K562 (cell line): ENCODE measurements around the gene PPAT. TPM values are rescaled to one million over a fixed set of nuclear protein-coding genes. Genes with fewer than 3 reads are reported as not detected.

Experiments
- ATAC-seq: fragments of 200-7000 bp; cut with Tn5 transposase; 3 replicates; pipeline ENCODE4 v1.9.1; 2020; ENCODE audit warnings: moderate library complexity
- BruUV-seq: library from RNA; stranded (reverse); fragments of 400-500 nt; replicated peaks from 2 replicates; lab custom pipeline; 2021; lab: Mats Ljungman, UMichigan
- CTCF ChIA-PET: fragments of 300-600 bp; formaldehyde crosslinking; extraction: SDS; loops from one replicate; lab custom pipeline; 2021; ENCODE audit warnings: low intra/inter-chr PET ratio; lab: Yijun Ruan, JAX
- POLR2A ChIA-PET: fragments of 300-600, 350-650 bp; sonication (Branson Sonifier 250); formaldehyde crosslinking; extraction: SDS; loops from one replicate; lab custom pipeline; 2021; ENCODE audit warnings: antibody characterized with exemption, inconsistent platforms; lab: Yijun Ruan, JAX
- DNase-seq, 4 experiments: peaks; one replicate each; pipeline versions ENCODE4 v3.0.0 to v3.0.0-alpha.2; 2011 to 2018; ENCODE audit warnings: low spot score in 3 of 4, mixed read lengths in 3 of 4; ENCODE audit errors: extremely low read depth in 1 of 4
- FAIRE-seq: peaks from 2 replicates; lab custom pipeline; 2011; peaks lifted over from hg19 to GRCh38; lab: Jason Lieb, UNC
- H2AFZ ChIP-seq: 2 replicates; pipeline ENCODE4 v1.6.0; 2011; ENCODE audit warnings: low read depth, low read length, control low read depth, inconsistent platforms
- H3K27ac ChIP-seq: fragments of 200-600 bp; 3 replicates; pipeline ENCODE4 v1.8.0; 2011; ENCODE audit warnings: low read depth, mild to moderate bottlenecking, control low read depth, inconsistent platforms, low read length, moderate library complexity, mixed read lengths; ENCODE audit errors: extremely low read depth
- H3K27me3 ChIP-seq, 2 experiments: fragments of 300-600 bp in 1 of 2; 2 replicates in 1 of 2; 3 replicates in 1 of 2; pipeline versions ENCODE4 v1.6.0 to v1.8.0; 2011; ENCODE audit warnings: inconsistent platforms in 2 of 2, low read length in 2 of 2, mild to moderate bottlenecking in 1 of 2, mixed read lengths in 1 of 2, moderate library complexity in 1 of 2; ENCODE audit not compliant: control insufficient read depth in 2 of 2, insufficient read depth in 2 of 2
- H3K36me3 ChIP-seq: fragments of 300-600 bp; 3 replicates; pipeline ENCODE4 v1.8.0; 2011; ENCODE audit warnings: mild to moderate bottlenecking, low read length, inconsistent platforms; ENCODE audit not compliant: control insufficient read depth, insufficient read depth
- H3K4me1 ChIP-seq, 2 experiments: fragments of 200-600 bp in 1 of 2; replicated peaks in 1 of 2; 2 replicates in 1 of 2; 3 replicates in 1 of 2; pipeline versions ENCODE4 v1.5.1 to v1.8.0; 2011; ENCODE audit warnings: inconsistent platforms in 2 of 2, low read length in 2 of 2, mild to moderate bottlenecking in 1 of 2, mixed read lengths in 1 of 2, moderate library complexity in 1 of 2; ENCODE audit not compliant: control insufficient read depth in 2 of 2, insufficient read depth in 2 of 2
- H3K4me2 ChIP-seq: 2 replicates; pipeline ENCODE4 v1.6.1; 2011; ENCODE audit warnings: low read length, control low read depth, inconsistent platforms, mixed read lengths; ENCODE audit not compliant: insufficient read depth
- H3K4me3 ChIP-seq: fragments of 200-600 bp; sonication (generic), shearing (Covaris generic); 2 replicates; pipeline ENCODE4 v1.5.1; 2016; ENCODE audit warnings: control low read depth, inconsistent platforms
- H3K79me2 ChIP-seq: fragments of 200-600 bp; 3 replicates; pipeline ENCODE4 v1.8.0; 2011; ENCODE audit warnings: low read length, inconsistent platforms; ENCODE audit not compliant: control insufficient read depth, insufficient read depth
- H3K9ac ChIP-seq, 2 experiments: 2 replicates each; pipeline versions ENCODE4 v1.6.0 to v1.6.1; 2011; ENCODE audit warnings: low read depth in 2 of 2, low read length in 2 of 2, control low read depth in 1 of 2, inconsistent platforms in 1 of 2, mild to moderate bottlenecking in 1 of 2, mixed read lengths in 1 of 2; ENCODE audit not compliant: insufficient read depth in 1 of 2
- H3K9me1 ChIP-seq: one replicate; pipeline ENCODE4 v1.6.0; 2011; ENCODE audit warnings: inconsistent platforms, mild to moderate bottlenecking, low read length, moderate library complexity; ENCODE audit not compliant: control insufficient read depth, insufficient read depth
- H3K9me3 ChIP-seq: replicated peaks from 2 replicates; pipeline ENCODE4 v1.5.1; 2011; ENCODE audit warnings: low read depth, low read length, inconsistent platforms; ENCODE audit not compliant: control insufficient read depth, insufficient read depth
- H4K20me1 ChIP-seq: replicated peaks from 2 replicates; pipeline ENCODE4 v1.6.1; 2011; ENCODE audit warnings: low read length, inconsistent platforms, mixed read lengths; ENCODE audit not compliant: control insufficient read depth, insufficient read depth
- E2F3 ChIP-seq: fragments of 250-450 bp; sonication (Bioruptor Pico); IDR thresholded peaks from 2 replicates; pipeline ENCODE4 v1.4.0; 2020; ENCODE audit warnings: mild to moderate bottlenecking
- HNRNPH1 ChIP-seq: fragments of 200-400 bp; formaldehyde crosslinking; optimal IDR thresholded peaks from 2 replicates; pipeline ENCODE3; 2017; ENCODE audit warnings: low read depth, mild to moderate bottlenecking, low read length, moderate library complexity
- MAFG ChIP-seq: fragments of 450-650 bp; conservative IDR thresholded peaks from 2 replicates; pipeline ENCODE4 v1.6.1; 2016; ENCODE audit warnings: missing genetic modification characterization, missing compliant biosample characterization
- MBD1 ChIP-seq: fragments of 250-450 bp; sonication (Bioruptor Pico); IDR thresholded peaks from 2 replicates; pipeline ENCODE4 v1.8.0; 2022; ENCODE audit warnings: inconsistent platforms
- NFATC3 ChIP-seq: fragments of 450-650 bp; IDR thresholded peaks from 2 replicates; pipeline ENCODE4 v1.6.1; 2017; ENCODE audit warnings: mild to moderate bottlenecking
- PKNOX1 ChIP-seq: fragments of 450-650 bp; IDR thresholded peaks from 2 replicates; pipeline ENCODE4 v1.6.1; 2016
- PPARD ChIP-seq: fragments of 250-450 bp; sonication (Bioruptor Pico); IDR thresholded peaks from 2 replicates; pipeline ENCODE4 v1.8.0; 2022; ENCODE audit warnings: inconsistent platforms, mild to moderate bottlenecking, moderate library complexity
- SLC30A9 ChIP-seq: fragments of 250-450 bp; sonication (Bioruptor Pico); IDR thresholded peaks from 2 replicates; pipeline ENCODE4 v1.8.0; 2022; ENCODE audit warnings: mild to moderate bottlenecking, moderate library complexity
- SNRNP70 ChIP-seq: fragments of 200-400 bp; formaldehyde crosslinking; optimal IDR thresholded peaks from 2 replicates; pipeline ENCODE3; 2017; ENCODE audit warnings: low read depth, low read length
- SREBF1 ChIP-seq: fragments of 150-350 bp; IDR thresholded peaks from 2 replicates; pipeline ENCODE4 v1.6.1; 2014; ENCODE audit warnings: antibody characterized with exemption, low read depth, low read length, borderline replicate concordance
- TOE1 ChIP-seq, 2 experiments: fragments of 450-650 bp in 1 of 2; sonication (generic) in 1 of 2; formaldehyde crosslinking in 1 of 2; IDR thresholded peaks; 2 replicates each; pipeline versions ENCODE4 v1.7.1 to v1.8.0; 2016 to 2022; ENCODE audit warnings: borderline replicate concordance in 2 of 2, mild to moderate bottlenecking in 2 of 2, antibody characterized with exemption in 1 of 2, inconsistent platforms in 1 of 2, low read depth in 1 of 2, missing genetic modification reagents in 1 of 2, moderate library complexity in 1 of 2
- ZKSCAN3 ChIP-seq: fragments of 250-450 bp; sonication (Bioruptor Pico); IDR thresholded peaks from 2 replicates; pipeline ENCODE4 v1.4.0; 2020
- ZNF444 ChIP-seq: fragments of 250-450 bp; sonication (Bioruptor Pico); IDR thresholded peaks from 2 replicates; pipeline ENCODE4 v1.4.0; 2020; ENCODE audit warnings: mild to moderate bottlenecking, moderate library complexity
- ZNF77 ChIP-seq: fragments of 250-450 bp; sonication (Bioruptor Pico); IDR thresholded peaks from 2 replicates; pipeline ENCODE4 v1.5.0; 2020
- ZSCAN29 ChIP-seq: fragments of 450-650 bp; IDR thresholded peaks from 2 replicates; pipeline ENCODE4 v1.6.1; 2017
- WGBS: fragments of 100-300 bp; shearing (Covaris generic); methylation state at CpG from one replicate; pipeline ENCODE4 v1.1.6; 2016; ENCODE audit warnings: low coverage, mixed read lengths; ENCODE audit not compliant: insufficient coverage; ENCODE audit errors: missing lambda C conversion rate; 5-methylcytosine and 5-hydroxymethylcytosine counted together
- in situ Hi-C: fragments of 300-500 bp; cut with MboI; formaldehyde crosslinking; loops from 4 replicates; pipeline ENCODE4 v1.15.0; 2018; ENCODE audit warnings: inconsistent platforms, mixed read lengths
- intact Hi-C: fragments of 100-400 bp; cut with micrococcal nuclease; formaldehyde crosslinking; loops from 2 replicates; pipeline ENCODE4 v1.14.2; 2022
- polyA plus RNA-seq, 8 experiments: library from polyadenylated mRNA; depleted of rRNA in 4 of 8; stranded (reverse) in 5 of 8; unstranded in 3 of 8; fragments of >200 nt; fragmentation: Nextera tagmentation in 2 of 8; fragmentation: Illumina TruSeq in 1 of 8; extraction: Ambion mirVana in 2 of 8; extraction: Trizol in 1 of 8; gene quantifications; 2 replicates each; pipeline versions ENCODE4 v1.2.1 to v1.2.3, GENCODE V29; 2011 to 2014; ENCODE audit warnings: inconsistent platforms in 1 of 8, missing spikeins in 1 of 8
- total RNA-seq, 7 experiments: library from RNA; depleted of rRNA in 6 of 7; stranded (reverse); fragments of >200 nt in 6 of 7; fragmentation: Illumina TruSeq in 2 of 7; extraction: Trizol in 2 of 7; gene quantifications; 2 replicates each; pipeline versions ENCODE4 v1.2.1 to v1.2.3, GENCODE V29; 2011 to 2021; ENCODE audit warnings: low replicate concordance in 1 of 7

Gene PPAT
- total and polyA plus RNA-seq, 9 of the 15 experiments (the other 6 are each of a cell fraction or from before 2014, with no cell fraction given), result 36.2 to 75.8 (median 55.5) TPM

GRCh38 chr4:56374956-56375355, 60.5 kb downstream of the PPAT start:
- H3K4me3 ChIP-seq, result no peak overlapping the region
- no peaks in the 10 kb centered on the region; a peak in 1 of 5 replicates for H3K4me1 ChIP-seq
- no peaks in the 10 kb centered on the region for H3K9me1 ChIP-seq
- no peak overlapping the region for H3K9ac ChIP-seq
- CTCF ChIA-PET, result no interaction called here
- POLR2A ChIA-PET, result interaction anchor here (0.9 to 1.1 kb wide), 2 partner anchors 9 to 13 kb away, joined by 3 to 4 read pairs; partner anchors contain the start of gene AASDH
- no peaks in the 10 kb centered on the region for H3K79me2 ChIP-seq
- WGBS, result 100% methylated on average over 1 of the region's 1 CpG
- H3K9me3 ChIP-seq, result no peaks in the 10 kb centered on the region
- intact Hi-C loops, result no loop called here
- H3K4me2 ChIP-seq, result no peak overlapping the region
- no peak for ATAC-seq
- H3K27ac ChIP-seq, result no peak overlapping the region
- DNase-seq, result no peak
- in situ Hi-C loops, result no loop called here
- no peak for FAIRE-seq
- no TSS peak for BruUV-seq
- no peak overlapping the region for H2AFZ ChIP-seq
- no peaks in the 10 kb centered on the region for H3K27me3 ChIP-seq
- no peaks in the 10 kb centered on the region for H4K20me1 ChIP-seq
- H3K36me3 ChIP-seq, result peaks cover 12% of the 10 kb centered on the region; the same call in 2 of the 3 replicates
- TF ChIP-seq E2F3 (CRISPR knock-in tag) (no peak), MBD1 (CRISPR knock-in tag) (no peak), PKNOX1 (no peak), NFATC3 (no peak), MAFG (tag) (no peak), TOE1 (IDR thresholded peaks at IDR 0.05; ENCODE audit: borderline replicate concordance) (no peak), TOE1 (CRISPR knock-in tag; IDR thresholded peaks at IDR 0.05; ENCODE audit: borderline replicate concordance, low read depth) (no peak), ZSCAN29 (no peak), SREBF1 (no peak), HNRNPH1 (no peak), PPARD (CRISPR knock-in tag) (no peak), ZNF444 (CRISPR knock-in tag) (no peak), ZKSCAN3 (no peak), SNRNP70 (no peak), SLC30A9 (CRISPR knock-in tag) (no peak), ZNF77 (CRISPR knock-in tag) (no peak)
